Astrocyte of the cerebellum (primary cell): ENCODE results near the gene PNMA1.

Source experiments
- DNase-seq: peaks from one replicate; pipeline ENCODE4 v3.0.0-alpha.2; 2011; ENCODE audit warnings: low read depth
- H3K4me3 ChIP-seq: 2 replicates; pipeline ENCODE4 v1.5.1; 2011; ENCODE audit warnings: mild to moderate bottlenecking, low read depth, low read length, moderate library complexity
- in situ Hi-C: cut with HindIII; loops from 2 replicates; pipeline ENCODE4 v1.10.0; 2017; ENCODE audit warnings: low sequenced_read_pairs
- TF ChIP-seq, protein P1 (sequence below): IDR thresholded peaks from 2 replicates; pipeline ENCODE4 v1.5.1; 2012; ENCODE audit warnings: low read length, low read depth, moderate library complexity, mild to moderate bottlenecking; ENCODE audit errors: missing control alignments

Gene PNMA1

DNA sequence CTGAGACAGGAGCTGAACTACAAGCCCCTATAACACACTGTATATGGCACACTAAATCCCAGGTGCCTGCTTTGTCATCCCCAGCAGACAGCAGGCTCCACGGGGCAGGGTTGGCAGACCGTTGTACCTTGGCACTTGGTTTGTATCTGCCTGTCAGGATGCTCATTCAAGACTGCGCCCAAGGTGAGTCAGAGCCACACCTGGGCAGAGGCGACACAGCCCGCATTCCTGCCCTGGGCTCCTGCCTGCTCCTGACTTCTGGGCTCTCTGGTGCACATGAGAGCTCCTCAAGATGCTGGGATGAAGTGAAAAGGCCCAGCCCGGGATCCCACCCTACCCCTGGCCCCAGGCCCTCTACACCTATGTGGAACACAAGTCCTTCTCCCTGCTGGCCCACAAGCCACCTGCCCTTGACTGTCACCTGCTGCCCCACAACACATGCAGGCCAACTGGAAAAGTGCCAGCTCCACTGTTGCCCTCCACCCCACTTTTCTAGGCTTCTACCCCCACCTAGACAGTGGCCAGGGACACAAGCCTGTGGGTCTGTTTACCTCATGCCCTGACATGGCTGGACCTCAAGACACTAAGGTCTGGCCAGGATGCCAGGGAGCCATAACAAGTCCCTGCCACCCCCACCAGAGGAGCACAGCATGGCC lies 30.8 kb upstream of the PNMA1 start:
- no peak for DNase-seq
- in situ Hi-C loops: loop anchor here (5.0 kb wide), 1 partner anchor 37 kb away; no protein-coding TSS in a partner anchor
- TF ChIP-seq, protein P1, sequence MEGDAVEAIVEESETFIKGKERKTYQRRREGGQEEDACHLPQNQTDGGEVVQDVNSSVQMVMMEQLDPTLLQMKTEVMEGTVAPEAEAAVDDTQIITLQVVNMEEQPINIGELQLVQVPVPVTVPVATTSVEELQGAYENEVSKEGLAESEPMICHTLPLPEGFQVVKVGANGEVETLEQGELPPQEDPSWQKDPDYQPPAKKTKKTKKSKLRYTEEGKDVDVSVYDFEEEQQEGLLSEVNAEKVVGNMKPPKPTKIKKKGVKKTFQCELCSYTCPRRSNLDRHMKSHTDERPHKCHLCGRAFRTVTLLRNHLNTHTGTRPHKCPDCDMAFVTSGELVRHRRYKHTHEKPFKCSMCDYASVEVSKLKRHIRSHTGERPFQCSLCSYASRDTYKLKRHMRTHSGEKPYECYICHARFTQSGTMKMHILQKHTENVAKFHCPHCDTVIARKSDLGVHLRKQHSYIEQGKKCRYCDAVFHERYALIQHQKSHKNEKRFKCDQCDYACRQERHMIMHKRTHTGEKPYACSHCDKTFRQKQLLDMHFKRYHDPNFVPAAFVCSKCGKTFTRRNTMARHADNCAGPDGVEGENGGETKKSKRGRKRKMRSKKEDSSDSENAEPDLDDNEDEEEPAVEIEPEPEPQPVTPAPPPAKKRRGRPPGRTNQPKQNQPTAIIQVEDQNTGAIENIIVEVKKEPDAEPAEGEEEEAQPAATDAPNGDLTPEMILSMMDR: no peak
- no peak overlapping the region for H3K4me3 ChIP-seq

DNA sequence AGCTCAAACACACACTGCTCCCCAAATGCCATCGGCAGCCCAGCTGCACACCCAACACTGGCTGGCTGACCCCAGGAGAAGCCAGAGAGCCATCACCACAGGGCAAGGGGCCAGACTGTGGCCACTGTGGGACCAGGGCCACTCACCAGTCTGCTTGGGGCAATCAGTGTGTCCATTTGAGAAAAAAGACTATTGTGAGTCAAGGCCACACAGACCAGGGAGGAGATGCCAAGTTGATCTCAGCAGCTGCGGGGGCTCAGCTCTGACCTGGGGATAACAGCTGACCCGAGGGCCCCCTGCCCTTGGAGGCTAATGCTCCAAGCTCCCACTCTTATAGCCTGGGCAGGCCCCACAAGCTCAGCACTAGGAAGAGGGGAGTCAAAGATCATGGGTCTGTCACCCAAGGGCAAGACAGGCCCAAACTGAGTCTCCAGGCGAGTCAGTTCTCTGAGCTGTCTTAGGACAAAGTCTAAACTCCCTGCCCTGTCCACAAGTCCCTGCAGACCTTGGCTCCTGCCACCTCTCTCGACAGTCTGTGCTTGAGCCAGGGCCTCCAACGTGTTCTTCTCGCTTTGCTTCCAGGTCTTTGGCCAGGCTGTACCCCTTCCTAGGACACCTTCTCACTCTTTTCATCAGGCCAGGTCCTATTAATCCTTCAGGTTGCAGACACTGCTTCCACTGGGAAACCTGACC lies 30.1 kb upstream of the PNMA1 start:
- H3K4me3 ChIP-seq: no peak overlapping the region
- TF ChIP-seq, protein P1: no peak
- in situ Hi-C loops: no loop called here
- DNase-seq: no peak

DNA sequence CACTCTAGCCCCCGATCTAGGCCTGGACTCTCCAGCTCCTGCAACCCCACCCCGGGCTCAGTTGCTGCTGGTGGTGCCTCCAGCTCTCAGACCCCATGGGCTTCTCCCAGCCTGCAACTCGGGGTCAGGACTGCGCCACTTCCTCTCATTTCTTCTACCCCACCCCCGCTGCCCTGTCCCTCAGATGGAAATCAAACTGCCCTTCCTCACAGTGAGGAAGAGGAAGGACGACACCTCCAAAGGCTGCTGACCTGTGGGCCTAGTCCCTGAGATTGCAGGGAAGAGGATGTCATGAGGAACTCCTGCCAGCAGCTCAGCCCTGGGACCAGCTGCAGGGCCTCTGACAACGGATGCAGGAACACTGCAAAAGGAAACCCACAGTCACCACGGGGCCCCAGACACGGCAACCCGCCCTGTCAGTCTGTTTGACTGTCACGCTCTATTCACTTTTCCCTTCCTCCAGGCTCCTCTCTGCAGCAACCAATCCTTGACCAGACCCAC lies 29.3 kb upstream of the PNMA1 start:
- in situ Hi-C loops: no loop called here
- H3K4me3 ChIP-seq: no peak overlapping the region
- no peak for DNase-seq
- TF ChIP-seq, protein P1: no peak

DNA sequence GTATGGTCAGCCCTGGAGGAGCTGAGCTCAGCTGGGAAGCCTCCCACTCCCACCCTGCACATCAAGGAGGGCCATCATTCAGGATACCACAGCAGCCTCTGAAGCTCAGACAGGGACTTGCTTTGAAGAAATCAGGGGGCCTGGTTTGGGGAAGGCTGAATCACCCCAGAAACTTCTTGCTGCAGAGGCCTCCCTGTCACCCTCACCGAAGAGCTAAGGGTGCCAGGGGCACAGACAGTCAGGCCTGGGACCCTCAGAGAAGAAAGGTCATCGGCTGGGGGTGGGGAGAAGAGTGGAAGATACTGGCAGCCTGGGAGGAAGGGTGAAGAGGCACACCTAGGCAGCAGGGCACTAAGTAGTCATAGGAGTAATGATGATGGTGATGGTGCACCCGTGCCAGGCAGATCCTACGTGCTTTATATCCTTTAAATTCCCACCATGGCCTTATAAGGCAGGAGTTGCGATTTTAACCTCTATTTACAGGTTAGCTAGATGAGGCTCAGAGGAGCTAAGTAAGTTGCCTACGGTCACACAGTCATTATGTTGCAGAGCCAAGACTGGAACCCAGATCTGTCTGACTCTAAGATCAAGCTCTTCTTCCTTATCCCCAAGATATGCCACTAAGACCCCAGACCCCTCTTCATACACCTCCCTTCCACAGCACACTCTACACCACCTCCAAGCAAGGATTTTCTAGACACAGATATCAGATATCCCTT lies 28.5 kb upstream of the PNMA1 start:
- TF ChIP-seq, protein P1: no peak
- H3K4me3 ChIP-seq: no peak overlapping the region
- in situ Hi-C loops: no loop called here
- DNase-seq: no peak

- TF ChIP-seq, protein P1: no peak
- in situ Hi-C loops: no loop called here
- peak overlapping the region; percentile 4 for H3K4me3 ChIP-seq
- no peak for DNase-seq
Measured at GRCh38 chr14:73741876-73742519, 27.8 kb upstream of the PNMA1 start.

- peak overlapping the region; percentile 4 for H3K4me3 ChIP-seq
- in situ Hi-C loops: no loop called here
- DNase-seq: no peak
- TF ChIP-seq, protein P1: peak; percentile 4
Measured at GRCh38 chr14:73741386-73741875, 27.2 kb upstream of the PNMA1 start.
